Mesenchymal stem cell (in vitro differentiated cells and primary cell): ENCODE results near the gene DEFB124.

ENCODE experiments used
- DNase-seq: peaks from one replicate; pipeline ENCODE4 v3.0.0-alpha.2; 2013
- H2AFZ ChIP-seq: one replicate; pipeline ENCODE4 v1.6.1; 2013; ENCODE audit warnings: low read depth, mild to moderate bottlenecking, control low read depth, inconsistent platforms, low read length, moderate library complexity
- H2AK5ac ChIP-seq: 2 replicates; pipeline ENCODE4 v1.6.1; 2013; ENCODE audit warnings: low read length, moderate library complexity, mild to moderate bottlenecking, inconsistent platforms; ENCODE audit not compliant: severe bottlenecking
- H2BK120ac ChIP-seq: one replicate; pipeline ENCODE4 v1.6.1; 2013; ENCODE audit warnings: low read depth, mild to moderate bottlenecking, inconsistent platforms, low read length, moderate library complexity
- H2BK12ac ChIP-seq, 2 experiments: one replicate each; pipeline ENCODE4 v1.6.1; 2013; ENCODE audit warnings: inconsistent platforms in 2 of 2, low read length in 2 of 2, mild to moderate bottlenecking in 2 of 2, moderate library complexity in 2 of 2, control low read depth in 1 of 2
- H2BK15ac ChIP-seq: one replicate; pipeline ENCODE4 v1.6.1; 2013; ENCODE audit warnings: mild to moderate bottlenecking, low read depth, inconsistent platforms; ENCODE audit not compliant: poor library complexity, severe bottlenecking
- H2BK5ac ChIP-seq: 2 replicates; pipeline ENCODE4 v1.6.1; 2013; ENCODE audit warnings: low read depth, mild to moderate bottlenecking, low read length, control low read depth, inconsistent platforms; ENCODE audit not compliant: poor library complexity, severe bottlenecking
- H3K14ac ChIP-seq, 2 experiments: one replicate each; pipeline ENCODE4 v1.6.1; 2013; ENCODE audit warnings: inconsistent platforms in 2 of 2, low read length in 2 of 2, control low read depth in 1 of 2, mild to moderate bottlenecking in 1 of 2, moderate library complexity in 1 of 2
- H3K18ac ChIP-seq, 2 experiments: one replicate each; pipeline ENCODE4 v1.6.1; 2013; ENCODE audit warnings: inconsistent platforms in 2 of 2, low read length in 2 of 2, control low read depth in 1 of 2, low read depth in 1 of 2, mild to moderate bottlenecking in 1 of 2
- H3K23ac ChIP-seq, 2 experiments: one replicate each; pipeline ENCODE4 v1.6.1; 2013; ENCODE audit warnings: inconsistent platforms in 2 of 2, low read length in 2 of 2, mild to moderate bottlenecking in 2 of 2, moderate library complexity in 2 of 2, control low read depth in 1 of 2
- H3K27ac ChIP-seq: 2 replicates; pipeline ENCODE4 v1.5.1; 2013; ENCODE audit warnings: mild to moderate bottlenecking, moderate library complexity, low read length, control low read depth, inconsistent platforms; ENCODE audit not compliant: poor library complexity, severe bottlenecking
- H3K27me3 ChIP-seq, 2 experiments: 2 replicates each; pipeline versions ENCODE4 v1.6.1 to v1.7.0; 2013; ENCODE audit warnings: low read length in 2 of 2, mild to moderate bottlenecking in 2 of 2, moderate library complexity in 2 of 2, control low read depth in 1 of 2, inconsistent platforms in 1 of 2; ENCODE audit not compliant: control insufficient read depth in 1 of 2, insufficient read depth in 1 of 2
- H3K36me3 ChIP-seq, 2 experiments: 2 replicates each; pipeline versions ENCODE4 v1.6.1 to v1.7.0; 2013; ENCODE audit warnings: low read length in 2 of 2, control low read depth in 1 of 2, inconsistent platforms in 1 of 2, low read depth in 1 of 2, mild to moderate bottlenecking in 1 of 2; ENCODE audit not compliant: insufficient read depth in 2 of 2, control insufficient read depth in 1 of 2
- H3K4ac ChIP-seq, 2 experiments: one replicate each; pipeline ENCODE4 v1.6.1; 2013; ENCODE audit warnings: inconsistent platforms in 2 of 2, low read length in 2 of 2, mild to moderate bottlenecking in 2 of 2, moderate library complexity in 2 of 2, control low read depth in 1 of 2, low read depth in 1 of 2
- H3K4me1 ChIP-seq: 2 replicates; pipeline ENCODE4 v1.6.1; 2013; ENCODE audit warnings: low read depth, low read length, control low read depth; ENCODE audit not compliant: control insufficient read depth, insufficient read depth
- H3K4me2 ChIP-seq: 2 replicates; pipeline ENCODE4 v1.6.1; 2013; ENCODE audit warnings: low read length, mild to moderate bottlenecking, inconsistent platforms; ENCODE audit not compliant: poor library complexity, severe bottlenecking
- H3K4me3 ChIP-seq, 2 experiments: 2 replicates each; pipeline versions ENCODE4 v1.5.1 to v1.7.0; 2013; ENCODE audit warnings: low read length in 2 of 2, mild to moderate bottlenecking in 2 of 2, control low read depth in 1 of 2, low read depth in 1 of 2; ENCODE audit not compliant: insufficient read depth in 1 of 2
- H3K79me1 ChIP-seq: replicated peaks from 2 replicates; pipeline ENCODE4 v1.6.1; 2013; ENCODE audit warnings: mild to moderate bottlenecking, control low read depth, low read length, inconsistent platforms; ENCODE audit not compliant: poor library complexity, severe bottlenecking
- H3K9ac ChIP-seq: 2 replicates; pipeline ENCODE4 v1.7.0; 2013; ENCODE audit warnings: mild to moderate bottlenecking, low read length, moderate library complexity
- H3K9me3 ChIP-seq: 2 replicates; pipeline ENCODE4 v1.7.0; 2013; ENCODE audit warnings: mild to moderate bottlenecking, low read length; ENCODE audit not compliant: control insufficient read depth
- H4K8ac ChIP-seq: one replicate; pipeline ENCODE4 v1.6.1; 2013; ENCODE audit warnings: inconsistent platforms, mild to moderate bottlenecking, low read length, moderate library complexity
- H4K91ac ChIP-seq: one replicate; pipeline ENCODE4 v1.6.1; 2013; ENCODE audit warnings: mild to moderate bottlenecking, low read length, inconsistent platforms
- WGBS: methylation state at CpG from one replicate; pipeline ENCODE4 v1.1.7; 2013; ENCODE audit warnings: mixed read lengths; 5-methylcytosine and 5-hydroxymethylcytosine counted together

Gene DEFB124

DNA sequence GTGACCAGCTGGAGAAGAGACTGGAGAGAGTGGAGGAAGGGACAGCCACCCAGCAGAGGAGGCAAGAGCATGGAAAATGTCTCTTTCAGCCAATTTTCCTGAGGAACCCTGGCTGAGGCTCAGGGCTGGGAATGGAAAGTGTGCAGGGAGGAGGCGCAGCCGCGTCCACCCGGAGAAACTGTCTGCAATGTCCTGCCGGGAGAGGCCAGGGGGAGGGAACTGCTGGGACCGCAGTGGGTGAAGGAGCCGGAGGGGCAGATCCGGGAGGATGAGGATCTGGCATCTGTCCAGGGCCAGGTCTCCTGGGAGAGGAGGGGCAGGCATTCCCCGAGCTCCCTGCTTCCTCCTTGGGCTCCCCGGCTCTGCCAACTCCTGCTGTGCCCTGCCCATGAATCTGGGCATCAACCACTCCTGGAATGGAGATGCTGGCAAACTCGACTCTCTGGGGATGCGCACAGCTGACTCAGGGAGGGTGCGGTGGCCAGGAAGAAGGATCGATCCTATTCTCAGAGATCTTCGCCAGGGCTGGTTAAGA is 21.9 kb upstream of the DEFB124 start:
- H2BK15ac ChIP-seq = no peak overlapping the region

DNA sequence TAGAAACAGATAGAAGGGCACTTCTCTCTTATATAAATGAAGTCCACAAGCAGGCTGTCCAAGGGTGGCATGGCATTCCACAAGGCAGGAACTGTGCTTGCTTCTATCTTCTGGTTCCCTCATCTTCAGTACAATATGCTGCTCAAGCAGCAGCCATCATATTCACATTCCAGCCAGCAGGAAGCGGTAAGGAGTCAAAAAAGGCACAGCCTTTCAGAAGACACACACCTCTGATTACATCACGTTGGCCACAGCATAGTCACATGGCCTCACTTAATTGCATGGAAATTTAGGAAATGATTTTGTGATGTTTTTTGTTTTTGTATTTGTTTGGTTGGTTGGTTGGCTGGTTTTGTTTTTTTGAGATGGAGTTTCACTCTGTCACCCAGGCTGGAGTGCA is 19.2 kb upstream of the DEFB124 start:
- Histone ChIP-seq H2BK120ac (no peak overlapping the region), H3K4me1 (no peaks in the 10 kb centered on the region), H2AK5ac (no peak overlapping the region), H2BK12ac (no peak overlapping the region), H3K9me3 (no peaks in the 10 kb centered on the region), H2BK15ac (no peak overlapping the region), H3K14ac (no peak overlapping the region), H3K18ac (no peak overlapping the region), H4K91ac (no peak overlapping the region), H3K79me1 (no peaks in the 10 kb centered on the region), H3K4ac (no peak overlapping the region), H3K4me2 (no peak overlapping the region), H3K23ac (no peak overlapping the region), H3K9ac (no peak overlapping the region), H3K36me3 (no peaks in the 10 kb centered on the region), H2AFZ (no peak overlapping the region), H3K4me3 (no peak overlapping the region), H3K27me3 (peaks cover 0 to 43% of the 10 kb centered on the region in 2 experiments), H2BK5ac (no peak overlapping the region), H3K27ac (no peak overlapping the region), H4K8ac (no peak overlapping the region)
- peak; percentile 52 for DNase-seq
- WGBS = 43% methylated on average over 2 of the region's 2 CpGs

More for the DNA sequence above, 21.9 kb upstream of the DEFB124 start:
- peak overlapping the region in 1 of 2 experiments; percentile 63 for H3K4me3 ChIP-seq
- H3K14ac ChIP-seq = no peak overlapping the region
- peak overlapping the region; percentile 73 for H3K9ac ChIP-seq
- no peak overlapping the region for H4K8ac ChIP-seq
- no peak overlapping the region for H2BK5ac ChIP-seq
- no peaks in the 10 kb centered on the region for H3K36me3 ChIP-seq
- peaks cover 0 to 39% of the 10 kb centered on the region in 2 experiments for H3K27me3 ChIP-seq
- H2AFZ ChIP-seq = no peak overlapping the region
- no peak overlapping the region for H3K23ac ChIP-seq
- no peaks in the 10 kb centered on the region for H3K79me1 ChIP-seq
- no peak overlapping the region for H3K18ac ChIP-seq
- no peak for DNase-seq
- H2AK5ac ChIP-seq = no peak overlapping the region
- no peak overlapping the region for H2BK120ac ChIP-seq
- no peak overlapping the region for H3K27ac ChIP-seq
- H3K4ac ChIP-seq = no peak overlapping the region
- no peak overlapping the region for H2BK12ac ChIP-seq
- H3K4me2 ChIP-seq = no peak overlapping the region
- no peaks in the 10 kb centered on the region for H3K4me1 ChIP-seq
- no peaks in the 10 kb centered on the region for H3K9me3 ChIP-seq
- no peak overlapping the region for H4K91ac ChIP-seq
- 82% methylated on average over 15 of the region's 15 CpGs for WGBS

DNA sequence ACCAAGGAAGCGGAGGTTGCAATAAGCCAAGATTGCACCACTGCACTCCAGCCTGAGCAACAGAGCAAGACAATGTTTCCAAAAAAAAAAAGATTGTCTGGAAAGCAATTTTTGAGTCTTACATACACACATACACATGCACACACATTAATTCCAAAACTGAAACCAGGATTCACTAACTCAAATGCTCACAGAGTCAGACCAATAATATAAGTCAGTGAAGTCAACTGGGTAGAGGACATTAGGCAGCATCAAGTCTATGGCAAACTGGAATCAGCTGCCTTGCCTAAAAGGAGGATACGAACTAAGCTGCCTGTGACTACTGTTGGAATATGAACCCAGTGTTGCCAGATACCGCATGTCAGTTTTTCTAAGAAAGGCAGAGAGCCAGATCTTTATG is 15.8 kb upstream of the DEFB124 start:
- peaks cover 7 to 22% of the 10 kb centered on the region in 2 experiments for H3K27me3 ChIP-seq
- H3K14ac ChIP-seq = no peak overlapping the region
- 88% methylated on average over 3 of the region's 3 CpGs for WGBS
- H3K79me1 ChIP-seq = no peaks in the 10 kb centered on the region
- no peaks in the 10 kb centered on the region for H3K36me3 ChIP-seq
- H3K18ac ChIP-seq = no peak overlapping the region
- H2BK120ac ChIP-seq = no peak overlapping the region
- H3K9ac ChIP-seq = no peak overlapping the region
- H2BK12ac ChIP-seq = no peak overlapping the region
- H3K4ac ChIP-seq = no peak overlapping the region
- H3K9me3 ChIP-seq = no peaks in the 10 kb centered on the region
- no peak overlapping the region for H2AFZ ChIP-seq
- H2AK5ac ChIP-seq = no peak overlapping the region
- no peaks in the 10 kb centered on the region for H3K4me1 ChIP-seq
- no peak overlapping the region for H4K91ac ChIP-seq
- H3K23ac ChIP-seq = no peak overlapping the region
- no peak overlapping the region for H3K4me2 ChIP-seq
- no peak overlapping the region for H2BK5ac ChIP-seq
- no peak for DNase-seq
- no peak overlapping the region for H3K4me3 ChIP-seq
- no peak overlapping the region for H2BK15ac ChIP-seq
- H4K8ac ChIP-seq = no peak overlapping the region
- no peak overlapping the region for H3K27ac ChIP-seq

DNA sequence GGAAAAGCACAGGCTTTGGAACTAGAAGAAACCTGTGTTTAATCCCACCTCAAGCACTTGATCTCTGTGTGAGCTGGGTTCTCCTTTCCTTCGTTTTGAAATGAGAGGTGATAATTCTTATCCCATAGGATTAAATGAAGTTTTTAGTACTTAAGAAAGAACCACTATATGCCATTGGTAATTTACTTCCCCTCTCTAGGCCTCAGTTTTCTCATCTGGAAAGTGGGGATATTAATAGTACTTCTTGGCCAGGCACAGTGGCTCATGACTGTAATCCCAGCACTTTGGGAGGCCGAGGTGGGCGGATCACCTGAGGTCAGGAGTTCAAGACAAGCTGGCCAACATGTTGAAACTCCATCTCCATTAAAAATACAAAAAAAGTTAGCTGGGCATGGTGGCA is 14.2 kb upstream of the DEFB124 start:
- Histone ChIP-seq H3K79me1 (no peaks in the 10 kb centered on the region), H2BK120ac (no peak overlapping the region)

More for the DNA sequence above, 14.2 kb upstream of the DEFB124 start:
- Histone ChIP-seq H3K9ac (no peak overlapping the region), H4K91ac (no peak overlapping the region), H2AK5ac (no peak overlapping the region), H3K27me3 (peaks cover 7 to 19% of the 10 kb centered on the region in 2 experiments), H3K36me3 (no peaks in the 10 kb centered on the region), H2BK12ac (no peak overlapping the region), H3K4me3 (no peak overlapping the region), H2BK15ac (no peak overlapping the region), H3K4ac (no peak overlapping the region), H3K27ac (no peak overlapping the region), H3K4me1 (peaks cover 1% of the 10 kb centered on the region), H3K4me2 (no peak overlapping the region), H2AFZ (no peak overlapping the region), H4K8ac (no peak overlapping the region), H3K14ac (no peak overlapping the region), H3K23ac (no peak overlapping the region), H3K9me3 (no peaks in the 10 kb centered on the region), H3K18ac (no peak overlapping the region), H2BK5ac (no peak overlapping the region)
- DNase-seq = no peak
- WGBS = 53% methylated on average over 2 of the region's 3 CpGs
